Activated CD8-positive, alpha-beta memory T cell treated with anti-CD3 and anti-CD28 coated beads, Interleukin-2, amount 50 U/mL, for 24 hours (primary cell): Measurements from ENCODE around the gene MAP3K9.
"Not testable (repeated sequence)": the region's sequence is repeated elsewhere in the genome, so short reads cannot be mapped to it uniquely, and the experiment has no call there.

Experiments
- DNase-seq: peaks from one replicate; pipeline ENCODE4 v3.0.0-alpha.2; 2020; ENCODE audit errors: extremely low read depth

MAP3K9 gene

GRCh38 chr14:70809225-70810219, at the start of gene MAP3K9:
MAP3K9 (minus strand) TSS chr14:70809513; CDS start chr14:70809171, 342 bp downstream.
- peak; percentile 74 for DNase-seq

- DNase-seq: no peak
Measured at GRCh38 chr14:70858641-70859040, 49.3 kb upstream of the MAP3K9 start.

GRCh38 chr14:70857496-70857890, 48.2 kb upstream of the MAP3K9 start:
- DNase-seq: no peak

GRCh38 chr14:70856851-70857495, 47.7 kb upstream of the MAP3K9 start:
- no peak for DNase-seq

GRCh38 chr14:70855486-70855885, 46.2 kb upstream of the MAP3K9 start:
- no peak for DNase-seq

GRCh38 chr14:70853658-70854057, 44.3 kb upstream of the MAP3K9 start:
- not testable (repeated sequence) for DNase-seq

- DNase-seq: no peak
Measured at GRCh38 chr14:70847406-70848090, 38.2 kb upstream of the MAP3K9 start.

- DNase-seq: no peak
Measured at GRCh38 chr14:70845601-70846000, 36.3 kb upstream of the MAP3K9 start.

GRCh38 chr14:70842851-70843462, 33.6 kb upstream of the MAP3K9 start:
- no peak for DNase-seq

- DNase-seq: no peak
Measured at GRCh38 chr14:70838076-70838475, 28.8 kb upstream of the MAP3K9 start.

- no peak for DNase-seq
Measured at GRCh38 chr14:70836946-70837345, 27.6 kb upstream of the MAP3K9 start.

GRCh38 chr14:70833884-70834283, 24.6 kb upstream of the MAP3K9 start:
- DNase-seq: no peak

GRCh38 chr14:70832561-70833305, 23.4 kb upstream of the MAP3K9 start:
- DNase-seq: no peak

- DNase-seq: no peak
Measured at GRCh38 chr14:70830998-70831781, 21.9 kb upstream of the MAP3K9 start.

- DNase-seq: no peak
Measured at GRCh38 chr14:70828188-70828587, 18.9 kb upstream of the MAP3K9 start.

GRCh38 chr14:70827752-70828151, 18.4 kb upstream of the MAP3K9 start:
- no peak for DNase-seq

- no peak for DNase-seq
Measured at GRCh38 chr14:70827347-70827746, 18.0 kb upstream of the MAP3K9 start.

GRCh38 chr14:70823281-70823680, 14.0 kb upstream of the MAP3K9 start:
- DNase-seq: no peak

- DNase-seq: no peak
Measured at GRCh38 chr14:70822530-70823185, 13.3 kb upstream of the MAP3K9 start.
